HepG2 (cell line): ENCODE data around the gene TMC4.

Source experiments
- RFX1 ChIP-seq: fragments of 450-650 bp; IDR thresholded peaks from 2 replicates; pipeline ENCODE4 v1.6.1; 2017
- SRF ChIP-seq: IDR thresholded peaks from 2 replicates; pipeline ENCODE4 v1.6.1; 2011; ENCODE audit warnings: mild to moderate bottlenecking, low read depth, low read length, moderate library complexity
- TF ChIP-seq, protein P1 (sequence below): sonication (generic); formaldehyde crosslinking; IDR thresholded peaks from 2 replicates; pipeline ENCODE4 v1.5.0; 2020; ENCODE audit warnings: mild to moderate bottlenecking, missing genetic modification reagents
- TF ChIP-seq, protein P2 (sequence below): sonication (generic); formaldehyde crosslinking; IDR thresholded peaks from 2 replicates; pipeline ENCODE4 v1.4.0; 2020; ENCODE audit warnings: low read depth, mild to moderate bottlenecking, missing genetic modification reagents
- TF ChIP-seq, protein P3 (sequence below): sonication (generic); formaldehyde crosslinking; IDR thresholded peaks from 2 replicates; pipeline ENCODE4 v1.4.0; 2020; ENCODE audit warnings: missing genetic modification reagents, borderline replicate concordance
- TF ChIP-seq, protein P4 (sequence below): sonication (generic); formaldehyde crosslinking; IDR thresholded peaks from 2 replicates; pipeline ENCODE4 v1.4.0; 2020; ENCODE audit warnings: missing genetic modification reagents
- TF ChIP-seq, protein P5 (sequence below): sonication (generic); formaldehyde crosslinking; IDR thresholded peaks from 2 replicates; pipeline ENCODE4 v1.5.0; 2020; ENCODE audit warnings: mild to moderate bottlenecking, missing genetic modification reagents, moderate library complexity

DNA sequence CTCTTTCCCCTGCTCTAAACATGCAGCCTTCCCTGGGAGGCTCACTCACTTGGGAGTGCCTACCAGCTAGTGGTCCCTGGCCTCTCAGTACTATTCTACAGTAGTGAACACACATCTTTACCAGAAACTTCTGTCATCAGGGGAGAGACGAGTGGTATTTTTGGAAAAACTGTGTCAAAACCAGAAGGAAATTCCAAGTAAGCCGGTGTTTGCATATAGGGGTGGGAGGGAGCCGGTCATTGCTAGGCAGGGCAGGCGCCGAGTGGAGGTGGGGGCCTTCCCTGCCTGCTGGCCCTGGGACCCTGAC lies 34.7 kb upstream of the TMC4 start:
- TF ChIP-seq, protein P1, sequence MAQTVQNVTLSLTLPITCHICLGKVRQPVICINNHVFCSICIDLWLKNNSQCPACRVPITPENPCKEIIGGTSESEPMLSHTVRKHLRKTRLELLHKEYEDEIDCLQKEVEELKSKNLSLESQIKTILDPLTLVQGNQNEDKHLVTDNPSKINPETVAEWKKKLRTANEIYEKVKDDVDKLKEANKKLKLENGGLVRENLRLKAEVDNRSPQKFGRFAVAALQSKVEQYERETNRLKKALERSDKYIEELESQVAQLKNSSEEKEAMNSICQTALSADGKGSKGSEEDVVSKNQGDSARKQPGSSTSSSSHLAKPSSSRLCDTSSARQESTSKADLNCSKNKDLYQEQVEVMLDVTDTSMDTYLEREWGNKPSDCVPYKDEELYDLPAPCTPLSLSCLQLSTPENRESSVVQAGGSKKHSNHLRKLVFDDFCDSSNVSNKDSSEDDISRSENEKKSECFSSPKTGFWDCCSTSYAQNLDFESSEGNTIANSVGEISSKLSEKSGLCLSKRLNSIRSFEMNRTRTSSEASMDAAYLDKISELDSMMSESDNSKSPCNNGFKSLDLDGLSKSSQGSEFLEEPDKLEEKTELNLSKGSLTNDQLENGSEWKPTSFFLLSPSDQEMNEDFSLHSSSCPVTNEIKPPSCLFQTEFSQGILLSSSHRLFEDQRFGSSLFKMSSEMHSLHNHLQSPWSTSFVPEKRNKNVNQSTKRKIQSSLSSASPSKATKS (CRISPR knock-in tag): no peak
- TF ChIP-seq, protein P2, sequence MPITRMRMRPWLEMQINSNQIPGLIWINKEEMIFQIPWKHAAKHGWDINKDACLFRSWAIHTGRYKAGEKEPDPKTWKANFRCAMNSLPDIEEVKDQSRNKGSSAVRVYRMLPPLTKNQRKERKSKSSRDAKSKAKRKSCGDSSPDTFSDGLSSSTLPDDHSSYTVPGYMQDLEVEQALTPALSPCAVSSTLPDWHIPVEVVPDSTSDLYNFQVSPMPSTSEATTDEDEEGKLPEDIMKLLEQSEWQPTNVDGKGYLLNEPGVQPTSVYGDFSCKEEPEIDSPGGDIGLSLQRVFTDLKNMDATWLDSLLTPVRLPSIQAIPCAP (CRISPR knock-in tag): no peak
- TF ChIP-seq RFX1 (no peak), SRF (no peak)
- TF ChIP-seq, protein P3, sequence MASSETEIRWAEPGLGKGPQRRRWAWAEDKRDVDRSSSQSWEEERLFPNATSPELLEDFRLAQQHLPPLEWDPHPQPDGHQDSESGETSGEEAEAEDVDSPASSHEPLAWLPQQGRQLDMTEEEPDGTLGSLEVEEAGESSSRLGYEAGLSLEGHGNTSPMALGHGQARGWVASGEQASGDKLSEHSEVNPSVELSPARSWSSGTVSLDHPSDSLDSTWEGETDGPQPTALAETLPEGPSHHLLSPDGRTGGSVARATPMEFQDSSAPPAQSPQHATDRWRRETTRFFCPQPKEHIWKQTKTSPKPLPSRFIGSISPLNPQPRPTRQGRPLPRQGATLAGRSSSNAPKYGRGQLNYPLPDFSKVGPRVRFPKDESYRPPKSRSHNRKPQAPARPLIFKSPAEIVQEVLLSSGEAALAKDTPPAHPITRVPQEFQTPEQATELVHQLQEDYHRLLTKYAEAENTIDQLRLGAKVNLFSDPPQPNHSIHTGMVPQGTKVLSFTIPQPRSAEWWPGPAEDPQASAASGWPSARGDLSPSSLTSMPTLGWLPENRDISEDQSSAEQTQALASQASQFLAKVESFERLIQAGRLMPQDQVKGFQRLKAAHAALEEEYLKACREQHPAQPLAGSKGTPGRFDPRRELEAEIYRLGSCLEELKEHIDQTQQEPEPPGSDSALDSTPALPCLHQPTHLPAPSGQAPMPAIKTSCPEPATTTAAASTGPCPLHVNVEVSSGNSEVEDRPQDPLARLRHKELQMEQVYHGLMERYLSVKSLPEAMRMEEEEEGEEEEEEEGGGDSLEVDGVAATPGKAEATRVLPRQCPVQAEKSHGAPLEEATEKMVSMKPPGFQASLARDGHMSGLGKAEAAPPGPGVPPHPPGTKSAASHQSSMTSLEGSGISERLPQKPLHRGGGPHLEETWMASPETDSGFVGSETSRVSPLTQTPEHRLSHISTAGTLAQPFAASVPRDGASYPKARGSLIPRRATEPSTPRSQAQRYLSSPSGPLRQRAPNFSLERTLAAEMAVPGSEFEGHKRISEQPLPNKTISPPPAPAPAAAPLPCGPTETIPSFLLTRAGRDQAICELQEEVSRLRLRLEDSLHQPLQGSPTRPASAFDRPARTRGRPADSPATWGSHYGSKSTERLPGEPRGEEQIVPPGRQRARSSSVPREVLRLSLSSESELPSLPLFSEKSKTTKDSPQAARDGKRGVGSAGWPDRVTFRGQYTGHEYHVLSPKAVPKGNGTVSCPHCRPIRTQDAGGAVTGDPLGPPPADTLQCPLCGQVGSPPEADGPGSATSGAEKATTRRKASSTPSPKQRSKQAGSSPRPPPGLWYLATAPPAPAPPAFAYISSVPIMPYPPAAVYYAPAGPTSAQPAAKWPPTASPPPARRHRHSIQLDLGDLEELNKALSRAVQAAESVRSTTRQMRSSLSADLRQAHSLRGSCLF (CRISPR knock-in tag): no peak
- TF ChIP-seq, protein P4, sequence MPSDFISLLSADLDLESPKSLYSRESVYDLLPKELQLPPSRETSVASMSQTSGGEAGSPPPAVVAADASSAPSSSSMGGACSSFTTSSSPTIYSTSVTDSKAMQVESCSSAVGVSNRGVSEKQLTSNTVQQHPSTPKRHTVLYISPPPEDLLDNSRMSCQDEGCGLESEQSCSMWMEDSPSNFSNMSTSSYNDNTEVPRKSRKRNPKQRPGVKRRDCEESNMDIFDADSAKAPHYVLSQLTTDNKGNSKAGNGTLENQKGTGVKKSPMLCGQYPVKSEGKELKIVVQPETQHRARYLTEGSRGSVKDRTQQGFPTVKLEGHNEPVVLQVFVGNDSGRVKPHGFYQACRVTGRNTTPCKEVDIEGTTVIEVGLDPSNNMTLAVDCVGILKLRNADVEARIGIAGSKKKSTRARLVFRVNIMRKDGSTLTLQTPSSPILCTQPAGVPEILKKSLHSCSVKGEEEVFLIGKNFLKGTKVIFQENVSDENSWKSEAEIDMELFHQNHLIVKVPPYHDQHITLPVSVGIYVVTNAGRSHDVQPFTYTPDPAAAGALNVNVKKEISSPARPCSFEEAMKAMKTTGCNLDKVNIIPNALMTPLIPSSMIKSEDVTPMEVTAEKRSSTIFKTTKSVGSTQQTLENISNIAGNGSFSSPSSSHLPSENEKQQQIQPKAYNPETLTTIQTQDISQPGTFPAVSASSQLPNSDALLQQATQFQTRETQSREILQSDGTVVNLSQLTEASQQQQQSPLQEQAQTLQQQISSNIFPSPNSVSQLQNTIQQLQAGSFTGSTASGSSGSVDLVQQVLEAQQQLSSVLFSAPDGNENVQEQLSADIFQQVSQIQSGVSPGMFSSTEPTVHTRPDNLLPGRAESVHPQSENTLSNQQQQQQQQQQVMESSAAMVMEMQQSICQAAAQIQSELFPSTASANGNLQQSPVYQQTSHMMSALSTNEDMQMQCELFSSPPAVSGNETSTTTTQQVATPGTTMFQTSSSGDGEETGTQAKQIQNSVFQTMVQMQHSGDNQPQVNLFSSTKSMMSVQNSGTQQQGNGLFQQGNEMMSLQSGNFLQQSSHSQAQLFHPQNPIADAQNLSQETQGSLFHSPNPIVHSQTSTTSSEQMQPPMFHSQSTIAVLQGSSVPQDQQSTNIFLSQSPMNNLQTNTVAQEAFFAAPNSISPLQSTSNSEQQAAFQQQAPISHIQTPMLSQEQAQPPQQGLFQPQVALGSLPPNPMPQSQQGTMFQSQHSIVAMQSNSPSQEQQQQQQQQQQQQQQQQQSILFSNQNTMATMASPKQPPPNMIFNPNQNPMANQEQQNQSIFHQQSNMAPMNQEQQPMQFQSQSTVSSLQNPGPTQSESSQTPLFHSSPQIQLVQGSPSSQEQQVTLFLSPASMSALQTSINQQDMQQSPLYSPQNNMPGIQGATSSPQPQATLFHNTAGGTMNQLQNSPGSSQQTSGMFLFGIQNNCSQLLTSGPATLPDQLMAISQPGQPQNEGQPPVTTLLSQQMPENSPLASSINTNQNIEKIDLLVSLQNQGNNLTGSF (CRISPR knock-in tag): no peak
- TF ChIP-seq, protein P5, sequence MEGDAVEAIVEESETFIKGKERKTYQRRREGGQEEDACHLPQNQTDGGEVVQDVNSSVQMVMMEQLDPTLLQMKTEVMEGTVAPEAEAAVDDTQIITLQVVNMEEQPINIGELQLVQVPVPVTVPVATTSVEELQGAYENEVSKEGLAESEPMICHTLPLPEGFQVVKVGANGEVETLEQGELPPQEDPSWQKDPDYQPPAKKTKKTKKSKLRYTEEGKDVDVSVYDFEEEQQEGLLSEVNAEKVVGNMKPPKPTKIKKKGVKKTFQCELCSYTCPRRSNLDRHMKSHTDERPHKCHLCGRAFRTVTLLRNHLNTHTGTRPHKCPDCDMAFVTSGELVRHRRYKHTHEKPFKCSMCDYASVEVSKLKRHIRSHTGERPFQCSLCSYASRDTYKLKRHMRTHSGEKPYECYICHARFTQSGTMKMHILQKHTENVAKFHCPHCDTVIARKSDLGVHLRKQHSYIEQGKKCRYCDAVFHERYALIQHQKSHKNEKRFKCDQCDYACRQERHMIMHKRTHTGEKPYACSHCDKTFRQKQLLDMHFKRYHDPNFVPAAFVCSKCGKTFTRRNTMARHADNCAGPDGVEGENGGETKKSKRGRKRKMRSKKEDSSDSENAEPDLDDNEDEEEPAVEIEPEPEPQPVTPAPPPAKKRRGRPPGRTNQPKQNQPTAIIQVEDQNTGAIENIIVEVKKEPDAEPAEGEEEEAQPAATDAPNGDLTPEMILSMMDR (CRISPR knock-in tag): no peak
